ENCODE data around the gene TPI1.
A peak's percentile ranks its signal among the peaks of the same experiment; 100 is the strongest.

- peak; percentile 95 for TF ChIP-seq POLR2A (IDR thresholded peaks at IDR 0.05)
- TF ChIP-seq CTCF (IDR thresholded peaks at IDR 0.05) = no peak
- no peak for TF ChIP-seq EP300 (IDR thresholded peaks at IDR 0.05)
Measured at GRCh38 chr12:6867413-6868210, at the start of gene TPI1.
